GM21515 (cell line): ENCODE data around the gene NUP210.

Experiments
- ATAC-seq: cut with Tn5 transposase; IDR thresholded peaks from one replicate; pipeline ENCODE4 v1.9.1; 2021; ENCODE audit not compliant: unreplicated experiment

NUP210 gene

GRCh38 chr3:13352621-13353131 lies 67.4 kb downstream of the NUP210 start:
- no peak for ATAC-seq

- no peak for ATAC-seq
These were observed 70.3 kb downstream of the NUP210 start for GRCh38 chr3:13349823-13350222.

GRCh38 chr3:13348661-13349396 lies 71.3 kb downstream of the NUP210 start:
- no peak for ATAC-seq

DNA sequence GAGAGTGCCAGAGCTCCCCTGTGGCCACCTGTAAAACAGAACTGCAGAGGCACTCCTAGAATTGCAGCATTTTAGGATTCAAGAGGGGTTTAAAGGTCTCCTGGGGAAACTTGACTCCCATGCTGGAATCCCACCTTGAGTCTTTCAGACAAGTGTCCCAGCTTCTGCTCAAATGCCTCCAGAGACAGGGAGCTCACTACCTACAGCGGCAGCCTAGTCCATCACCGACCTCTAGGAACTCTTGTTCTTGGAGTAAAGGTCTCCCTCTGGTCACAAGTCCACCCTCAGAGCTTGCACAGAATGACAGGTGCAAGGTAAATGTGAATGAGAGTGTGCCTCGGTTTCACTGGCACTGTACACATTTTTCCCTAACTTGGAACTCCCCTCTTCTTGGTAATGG lies 72.0 kb downstream of the NUP210 start:
- no peak for ATAC-seq

GRCh38 chr3:13347390-13347950 lies 72.7 kb downstream of the NUP210 start:
- ATAC-seq = no peak

GRCh38 chr3:13346481-13347389 lies 73.4 kb downstream of the NUP210 start:
- ATAC-seq = no peak

DNA sequence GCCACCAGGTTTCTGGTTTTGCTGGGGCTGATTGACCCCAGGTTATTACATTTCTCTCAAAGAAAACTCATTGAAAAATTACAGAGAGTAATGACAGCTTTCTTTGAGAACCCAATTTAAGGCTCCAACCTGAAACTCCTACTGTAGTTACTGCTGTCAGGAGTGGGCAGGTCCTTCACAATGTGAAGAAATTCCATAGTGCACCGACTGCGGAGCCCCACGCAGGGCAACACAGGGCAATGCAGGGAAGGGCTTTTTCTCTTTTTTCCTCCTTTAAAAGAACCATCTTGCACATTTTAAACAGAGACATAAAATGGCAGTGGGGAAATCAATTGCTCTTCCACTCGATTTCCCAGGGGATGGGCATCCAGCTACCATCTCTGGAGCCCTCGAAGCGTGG lies 74.3 kb downstream of the NUP210 start:
- no peak for ATAC-seq

- ATAC-seq = no peak
These were observed 74.8 kb downstream of the NUP210 start for GRCh38 chr3:13345284-13345683.

GRCh38 chr3:13344663-13345062 lies 75.5 kb downstream of the NUP210 start:
- ATAC-seq = no peak

DNA sequence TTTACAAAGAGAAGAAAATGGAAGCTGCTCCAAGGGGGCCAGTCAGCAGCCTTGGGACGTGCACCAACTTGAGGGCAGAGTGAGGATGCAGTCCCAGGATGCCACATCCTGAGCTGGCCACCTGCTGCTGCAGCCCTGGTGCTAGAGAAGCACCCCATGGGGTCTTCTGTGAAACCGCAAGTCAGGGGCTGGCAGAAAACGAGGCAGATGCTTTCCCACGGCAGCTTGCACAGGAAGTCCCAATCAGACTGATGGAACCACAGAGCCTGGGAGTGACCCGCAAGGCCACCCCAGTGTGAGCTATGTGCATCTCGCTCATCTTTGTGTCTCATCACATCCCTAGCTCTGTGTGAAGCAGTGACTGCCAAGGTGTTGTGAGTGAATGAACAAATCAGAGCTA lies 76.5 kb downstream of the NUP210 start:
- ATAC-seq = no peak

- no peak for ATAC-seq
These were observed 78.8 kb downstream of the NUP210 start for GRCh38 chr3:13341229-13341905.

DNA sequence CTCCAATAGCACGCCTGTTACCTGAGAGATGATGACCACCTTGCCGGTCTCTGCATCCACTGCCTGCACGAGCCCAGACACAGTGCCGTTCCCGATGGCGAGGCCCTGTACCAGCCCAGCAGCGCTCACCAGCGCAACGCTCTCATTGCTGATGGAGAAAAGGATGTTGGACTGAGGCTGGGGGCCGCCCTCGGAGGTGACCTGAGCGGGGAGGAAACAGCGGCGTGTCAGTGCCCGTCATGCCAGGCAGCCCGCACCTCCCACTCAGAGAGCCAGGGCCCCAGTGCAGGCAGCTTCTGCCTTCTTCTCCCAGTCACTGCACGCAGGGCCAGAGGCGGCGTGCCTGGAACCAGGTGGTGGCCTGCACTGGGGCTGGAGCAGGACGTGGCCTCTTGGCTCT lies 80.3 kb downstream of the NUP210 start:
- no peak for ATAC-seq

DNA sequence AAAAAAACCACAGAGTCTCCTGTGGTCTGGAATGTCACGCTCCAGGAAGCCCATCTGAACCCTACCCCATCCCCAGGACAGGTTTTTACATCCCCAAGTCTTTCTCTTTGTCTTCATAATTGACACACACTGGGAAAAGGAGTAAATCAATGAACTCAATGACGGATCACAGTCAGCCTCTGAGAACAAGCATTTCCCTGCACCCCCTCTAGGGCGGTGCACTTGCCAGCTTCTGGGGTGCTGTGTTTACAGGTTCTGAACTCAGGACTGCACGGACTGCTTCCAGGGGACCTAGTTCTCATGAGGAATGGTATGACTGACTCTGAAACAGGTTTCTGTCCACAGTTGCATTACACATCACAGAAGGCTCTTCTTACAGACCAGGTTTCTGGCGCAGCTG lies 81.1 kb downstream of the NUP210 start:
- no peak for ATAC-seq

DNA sequence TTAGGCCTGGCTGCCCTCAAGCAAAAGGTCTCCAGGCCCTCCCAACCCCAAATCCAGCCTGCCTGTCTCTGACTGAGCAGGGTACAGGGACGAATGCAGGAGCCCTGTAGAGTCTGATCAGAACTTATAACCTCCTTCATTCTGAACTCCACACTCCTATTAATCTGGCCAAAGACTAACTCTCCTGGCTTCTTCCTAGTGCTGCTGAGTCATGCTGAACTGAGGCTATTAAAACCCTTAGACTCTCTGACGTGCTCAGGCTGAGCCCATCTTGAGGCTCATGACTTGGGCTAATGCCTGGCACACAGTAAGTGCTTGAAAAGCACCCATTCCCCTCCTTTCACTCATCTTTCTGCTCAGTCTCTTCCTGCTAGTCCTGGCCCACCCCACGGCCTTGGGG lies 81.9 kb downstream of the NUP210 start:
- no peak for ATAC-seq

GRCh38 chr3:13336592-13336991 lies 83.5 kb downstream of the NUP210 start:
- ATAC-seq = no peak

- ATAC-seq = no peak
These were observed 84.6 kb downstream of the NUP210 start for GRCh38 chr3:13335503-13335902.

GRCh38 chr3:13335059-13335458 lies 85.1 kb downstream of the NUP210 start:
- no peak for ATAC-seq

- no peak for ATAC-seq
These were observed 86.8 kb downstream of the NUP210 start for GRCh38 chr3:13333236-13333897.

DNA sequence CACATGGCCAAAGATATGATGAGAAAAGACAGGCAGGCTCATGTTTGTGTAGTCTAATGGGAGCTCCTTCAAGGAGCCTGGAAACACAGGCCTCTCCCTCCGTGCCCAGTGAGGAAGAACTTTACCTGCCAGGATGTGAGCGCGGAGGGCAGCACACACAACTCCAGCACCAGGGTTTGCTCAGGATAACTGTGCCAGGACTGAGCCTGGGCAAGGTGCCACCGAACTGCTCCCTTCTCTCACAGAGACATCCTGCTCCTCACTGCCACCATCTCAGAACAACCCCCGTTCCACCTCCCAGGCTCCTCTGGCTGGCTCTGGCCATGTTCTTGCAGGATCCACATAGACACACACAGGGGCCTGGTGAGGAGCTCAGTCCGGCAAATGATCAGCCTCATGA lies 87.4 kb downstream of the NUP210 start:
- ATAC-seq = no peak

DNA sequence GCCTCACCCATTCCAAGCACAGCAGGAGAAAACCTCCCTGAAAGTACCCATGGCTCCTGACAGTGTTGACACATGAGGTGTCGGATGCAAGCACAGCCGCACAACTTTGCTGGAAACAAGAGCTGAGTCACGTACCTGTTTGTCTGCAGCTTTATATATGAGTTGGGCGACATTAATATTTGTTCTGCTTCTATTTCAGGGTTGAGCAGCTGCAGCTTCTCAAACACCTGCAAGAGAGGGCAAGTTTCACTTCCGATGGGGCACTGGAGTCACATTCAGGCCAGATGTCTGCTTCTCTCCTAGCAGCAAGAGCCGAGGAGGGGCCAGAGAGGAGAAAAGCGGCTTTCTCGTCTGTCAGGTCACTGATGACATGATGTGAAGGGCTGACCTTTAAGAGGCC lies 88.0 kb downstream of the NUP210 start:
- peak; percentile 89 for ATAC-seq

GRCh38 chr3:13329746-13330145 lies 90.4 kb downstream of the NUP210 start:
- no peak for ATAC-seq
